K562 (cell line): Measurements from ENCODE around the gene PSME4. TPM values are rescaled to one million over a fixed set of nuclear protein-coding genes. Genes with fewer than 3 reads are reported as not detected.

Experiments
- ATAC-seq: fragments of 200-7000 bp; cut with Tn5 transposase; 3 replicates; pipeline ENCODE4 v1.9.1; 2020; ENCODE audit warnings: moderate library complexity
- BruUV-seq: library from RNA; stranded (reverse); fragments of 400-500 nt; replicated peaks from 2 replicates; lab custom pipeline; 2021; lab: Mats Ljungman, UMichigan
- CTCF ChIA-PET: fragments of 300-600 bp; formaldehyde crosslinking; extraction: SDS; loops from one replicate; lab custom pipeline; 2021; ENCODE audit warnings: low intra/inter-chr PET ratio; lab: Yijun Ruan, JAX
- POLR2A ChIA-PET: fragments of 300-600, 350-650 bp; sonication (Branson Sonifier 250); formaldehyde crosslinking; extraction: SDS; loops from one replicate; lab custom pipeline; 2021; ENCODE audit warnings: antibody characterized with exemption, inconsistent platforms; lab: Yijun Ruan, JAX
- DNase-seq, 4 experiments: peaks; one replicate each; pipeline versions ENCODE4 v3.0.0 to v3.0.0-alpha.2; 2011 to 2018; ENCODE audit warnings: low spot score in 3 of 4, mixed read lengths in 3 of 4; ENCODE audit errors: extremely low read depth in 1 of 4
- FAIRE-seq: peaks from 2 replicates; lab custom pipeline; 2011; peaks lifted over from hg19 to GRCh38; lab: Jason Lieb, UNC
- H2AFZ ChIP-seq: 2 replicates; pipeline ENCODE4 v1.6.0; 2011; ENCODE audit warnings: low read depth, low read length, control low read depth, inconsistent platforms
- H3K27ac ChIP-seq: fragments of 200-600 bp; 3 replicates; pipeline ENCODE4 v1.8.0; 2011; ENCODE audit warnings: low read depth, mild to moderate bottlenecking, control low read depth, inconsistent platforms, low read length, moderate library complexity, mixed read lengths; ENCODE audit errors: extremely low read depth
- H3K27me3 ChIP-seq, 2 experiments: fragments of 300-600 bp in 1 of 2; 2 replicates in 1 of 2; 3 replicates in 1 of 2; pipeline versions ENCODE4 v1.6.0 to v1.8.0; 2011; ENCODE audit warnings: inconsistent platforms in 2 of 2, low read length in 2 of 2, mild to moderate bottlenecking in 1 of 2, mixed read lengths in 1 of 2, moderate library complexity in 1 of 2; ENCODE audit not compliant: control insufficient read depth in 2 of 2, insufficient read depth in 2 of 2
- H3K36me3 ChIP-seq: fragments of 300-600 bp; 3 replicates; pipeline ENCODE4 v1.8.0; 2011; ENCODE audit warnings: mild to moderate bottlenecking, low read length, inconsistent platforms; ENCODE audit not compliant: control insufficient read depth, insufficient read depth
- H3K4me1 ChIP-seq, 2 experiments: fragments of 200-600 bp in 1 of 2; replicated peaks in 1 of 2; 2 replicates in 1 of 2; 3 replicates in 1 of 2; pipeline versions ENCODE4 v1.5.1 to v1.8.0; 2011; ENCODE audit warnings: inconsistent platforms in 2 of 2, low read length in 2 of 2, mild to moderate bottlenecking in 1 of 2, mixed read lengths in 1 of 2, moderate library complexity in 1 of 2; ENCODE audit not compliant: control insufficient read depth in 2 of 2, insufficient read depth in 2 of 2
- H3K4me2 ChIP-seq: 2 replicates; pipeline ENCODE4 v1.6.1; 2011; ENCODE audit warnings: low read length, control low read depth, inconsistent platforms, mixed read lengths; ENCODE audit not compliant: insufficient read depth
- H3K4me3 ChIP-seq: fragments of 200-600 bp; sonication (generic), shearing (Covaris generic); 2 replicates; pipeline ENCODE4 v1.5.1; 2016; ENCODE audit warnings: control low read depth, inconsistent platforms
- H3K79me2 ChIP-seq: fragments of 200-600 bp; 3 replicates; pipeline ENCODE4 v1.8.0; 2011; ENCODE audit warnings: low read length, inconsistent platforms; ENCODE audit not compliant: control insufficient read depth, insufficient read depth
- H3K9ac ChIP-seq, 2 experiments: 2 replicates each; pipeline versions ENCODE4 v1.6.0 to v1.6.1; 2011; ENCODE audit warnings: low read depth in 2 of 2, low read length in 2 of 2, control low read depth in 1 of 2, inconsistent platforms in 1 of 2, mild to moderate bottlenecking in 1 of 2, mixed read lengths in 1 of 2; ENCODE audit not compliant: insufficient read depth in 1 of 2
- H3K9me1 ChIP-seq: one replicate; pipeline ENCODE4 v1.6.0; 2011; ENCODE audit warnings: inconsistent platforms, mild to moderate bottlenecking, low read length, moderate library complexity; ENCODE audit not compliant: control insufficient read depth, insufficient read depth
- H3K9me3 ChIP-seq: replicated peaks from 2 replicates; pipeline ENCODE4 v1.5.1; 2011; ENCODE audit warnings: low read depth, low read length, inconsistent platforms; ENCODE audit not compliant: control insufficient read depth, insufficient read depth
- H4K20me1 ChIP-seq: replicated peaks from 2 replicates; pipeline ENCODE4 v1.6.1; 2011; ENCODE audit warnings: low read length, inconsistent platforms, mixed read lengths; ENCODE audit not compliant: control insufficient read depth, insufficient read depth
- ARID2 ChIP-seq: fragments of 450-650 bp; IDR thresholded peaks from 2 replicates; pipeline ENCODE4 v1.6.1; 2017; ENCODE audit warnings: antibody characterized with exemption, mild to moderate bottlenecking
- BHLHE40 ChIP-seq: IDR thresholded peaks from 2 replicates; pipeline ENCODE4 v1.6.1; 2011; ENCODE audit warnings: low read length, improper control_type of control experiment
- EP300 ChIP-seq: IDR thresholded peaks from 2 replicates; pipeline ENCODE4 v1.6.1; 2012; ENCODE audit warnings: low read length, improper control_type of control experiment
- ERF ChIP-seq: fragments of 450-650 bp; formaldehyde crosslinking; IDR thresholded peaks from 2 replicates; pipeline ENCODE4 v1.4.0; 2020; ENCODE audit warnings: mild to moderate bottlenecking, mixed read lengths
- ETS1 ChIP-seq: conservative IDR thresholded peaks from 2 replicates; pipeline ENCODE4 v1.6.1; 2011; ENCODE audit warnings: low read depth, mild to moderate bottlenecking, low read length; ENCODE audit not compliant: control insufficient read depth
- GTF2A2 ChIP-seq: IDR thresholded peaks from 2 replicates; pipeline ENCODE4 v1.6.1; 2016; ENCODE audit warnings: mild to moderate bottlenecking, missing genetic modification characterization, missing compliant biosample characterization
- HNRNPH1 ChIP-seq: fragments of 200-400 bp; formaldehyde crosslinking; optimal IDR thresholded peaks from 2 replicates; pipeline ENCODE3; 2017; ENCODE audit warnings: low read depth, mild to moderate bottlenecking, low read length, moderate library complexity
- MTA1 ChIP-seq: fragments of 450-650 bp; IDR thresholded peaks from 2 replicates; pipeline ENCODE4 v1.6.1; 2017; ENCODE audit warnings: borderline replicate concordance
- NR2C1 ChIP-seq, 2 experiments: fragments of 450-650 bp; IDR thresholded peaks; 2 replicates each; pipeline ENCODE4 v1.6.1; 2017; ENCODE audit warnings: mild to moderate bottlenecking in 2 of 2, antibody characterized with exemption in 1 of 2, inconsistent platforms in 1 of 2, missing compliant biosample characterization in 1 of 2, missing genetic modification characterization in 1 of 2
- PHB ChIP-seq: fragments of 250-450 bp; sonication (Bioruptor Pico); IDR thresholded peaks from 2 replicates; pipeline ENCODE4 v1.5.0; 2021
- SAFB ChIP-seq: fragments of 200-400 bp; formaldehyde crosslinking; IDR thresholded peaks from 2 replicates; pipeline ENCODE4 v1.6.1; 2017; ENCODE audit warnings: low read depth, low read length, borderline replicate concordance
- SIRT6 ChIP-seq: IDR thresholded peaks from one replicate; pipeline ENCODE4 v1.6.1; 2012; ENCODE audit warnings: low read depth, mild to moderate bottlenecking, control low read depth, inconsistent platforms, low read length, moderate library complexity
- SRSF3 ChIP-seq: fragments of 200-400 bp; formaldehyde crosslinking; IDR thresholded peaks from 2 replicates; pipeline ENCODE4 v1.6.1; 2016; ENCODE audit warnings: mild to moderate bottlenecking, low read length, moderate library complexity; ENCODE audit not compliant: insufficient read depth
- ZBTB17 ChIP-seq: fragments of 450-650 bp; formaldehyde crosslinking; IDR thresholded peaks from 2 replicates; pipeline ENCODE4 v1.4.0; 2020; ENCODE audit warnings: mild to moderate bottlenecking
- ZBTB9 ChIP-seq: fragments of 450-650 bp; formaldehyde crosslinking; IDR thresholded peaks from 2 replicates; pipeline ENCODE4 v1.4.0; 2020; ENCODE audit warnings: mild to moderate bottlenecking, moderate library complexity
- ZNF586 ChIP-seq: fragments of 450-650 bp; formaldehyde crosslinking; conservative IDR thresholded peaks from 2 replicates; pipeline ENCODE4 v1.4.0; 2020; ENCODE audit warnings: mild to moderate bottlenecking, moderate library complexity
- ZNF780A ChIP-seq: fragments of 250-450 bp; sonication (Bioruptor Pico); IDR thresholded peaks from 2 replicates; pipeline ENCODE4 v1.5.0; 2021; ENCODE audit warnings: mild to moderate bottlenecking
- WGBS: fragments of 100-300 bp; shearing (Covaris generic); methylation state at CpG from one replicate; pipeline ENCODE4 v1.1.6; 2016; ENCODE audit warnings: low coverage, mixed read lengths; ENCODE audit not compliant: insufficient coverage; ENCODE audit errors: missing lambda C conversion rate; 5-methylcytosine and 5-hydroxymethylcytosine counted together
- in situ Hi-C: fragments of 300-500 bp; cut with MboI; formaldehyde crosslinking; loops from 4 replicates; pipeline ENCODE4 v1.15.0; 2018; ENCODE audit warnings: inconsistent platforms, mixed read lengths
- intact Hi-C: fragments of 100-400 bp; cut with micrococcal nuclease; formaldehyde crosslinking; loops from 2 replicates; pipeline ENCODE4 v1.14.2; 2022
- polyA plus RNA-seq, 8 experiments: library from polyadenylated mRNA; depleted of rRNA in 4 of 8; stranded (reverse) in 5 of 8; unstranded in 3 of 8; fragments of >200 nt; fragmentation: Nextera tagmentation in 2 of 8; fragmentation: Illumina TruSeq in 1 of 8; extraction: Ambion mirVana in 2 of 8; extraction: Trizol in 1 of 8; gene quantifications; 2 replicates each; pipeline versions ENCODE4 v1.2.1 to v1.2.3, GENCODE V29; 2011 to 2014; ENCODE audit warnings: inconsistent platforms in 1 of 8, missing spikeins in 1 of 8
- total RNA-seq, 7 experiments: library from RNA; depleted of rRNA in 6 of 7; stranded (reverse); fragments of >200 nt in 6 of 7; fragmentation: Illumina TruSeq in 2 of 7; extraction: Trizol in 2 of 7; gene quantifications; 2 replicates each; pipeline versions ENCODE4 v1.2.1 to v1.2.3, GENCODE V29; 2011 to 2021; ENCODE audit warnings: low replicate concordance in 1 of 7

Gene PSME4
- total and polyA plus RNA-seq, 9 of the 15 experiments (the other 6 are each of a cell fraction or from before 2014, with no cell fraction given): 24.3 to 77.8 (median 40.5) TPM

GRCh38 chr2:53826587-53827397 is 144.0 kb downstream of the PSME4 start:
- Histone ChIP-seq H3K27me3 (no peaks in the 10 kb centered on the region), H3K36me3 (no peaks in the 10 kb centered on the region)
- TF ChIP-seq SIRT6: no peak
- no peak for TF ChIP-seq EP300
- TF ChIP-seq SAFB: no peak
- no peak for TF ChIP-seq ERF
- TF ChIP-seq BHLHE40: no peak
- no peak for TF ChIP-seq ZBTB17
- TF ChIP-seq GTF2A2 (tag): no peak
- TF ChIP-seq MTA1: no peak
- no peak for TF ChIP-seq ZBTB9 (CRISPR knock-in tag)
- TF ChIP-seq NR2C1 (IDR thresholded peaks at IDR 0.05): no peak
- TF ChIP-seq NR2C1 (tag; IDR thresholded peaks at IDR 0.05): no peak
- TF ChIP-seq ETS1: no peak
- TF ChIP-seq SRSF3: no peak
- no peak for TF ChIP-seq PHB
- TF ChIP-seq ZNF780A (CRISPR knock-in tag): no peak
- TF ChIP-seq HNRNPH1: no peak
- no peak for TF ChIP-seq ARID2
- no peak for TF ChIP-seq ZNF586 (CRISPR knock-in tag)
- TF ChIP-seq, all 486 proteins: peak for 0
- H3K4me1 ChIP-seq: no peaks in the 10 kb centered on the region
- ChIA-PET CTCF (no interaction called here), POLR2A (no interaction called here)
- no peak overlapping the region for H2AFZ ChIP-seq
- no peaks in the 10 kb centered on the region for H3K9me1 ChIP-seq
- ATAC-seq (no peak), FAIRE-seq (no peak), DNase-seq (no peak)
- intact Hi-C loops (loop anchor here (10.0 kb wide), 2 partner anchors 232 to 402 kb away; no protein-coding TSS in a partner anchor), in situ Hi-C loops (no loop called here)
- H3K79me2 ChIP-seq: no peaks in the 10 kb centered on the region
- no peak overlapping the region for H3K4me3 ChIP-seq
- no peak overlapping the region for H3K9ac ChIP-seq
- 57% methylated on average over 3 of the region's 3 CpGs for WGBS
- no TSS peak for BruUV-seq
- no peak overlapping the region for H3K4me2 ChIP-seq
- no peak overlapping the region for H3K27ac ChIP-seq
- H4K20me1 ChIP-seq: no peaks in the 10 kb centered on the region
- no peaks in the 10 kb centered on the region for H3K9me3 ChIP-seq
